ENCODE data around the gene ADAM10.

ADAM10 gene

GRCh38 chr15:58539548-58539947, 210.0 kb downstream of the ADAM10 start:
- H3K4me1 ChIP-seq (ENCODE audit: insufficient read depth, low read length) = peaks cover 20% of the 10 kb centered on the region
- no peaks in the 10 kb centered on the region for H3K36me3 ChIP-seq (ENCODE audit: insufficient read depth, low read length)
- no peak overlapping the region for H2AFZ ChIP-seq (ENCODE audit: low read depth, low read length)
- peaks cover 2% of the 10 kb centered on the region for H3K27me3 ChIP-seq (ENCODE audit: insufficient read depth, low read length)
- no peaks in the 10 kb centered on the region for H3K9me3 ChIP-seq (ENCODE audit: low read length)
- no peak overlapping the region for H3K4me3 ChIP-seq (ENCODE audit: low read length)

GRCh38 chr15:58538901-58539300, 210.6 kb downstream of the ADAM10 start:
- Histone ChIP-seq H3K4me1 (ENCODE audit: insufficient read depth, low read length) (peaks cover 23% of the 10 kb centered on the region), H3K27me3 (ENCODE audit: insufficient read depth, low read length) (peaks cover 2% of the 10 kb centered on the region), H3K36me3 (ENCODE audit: insufficient read depth, low read length) (no peaks in the 10 kb centered on the region), H2AFZ (ENCODE audit: low read depth, low read length) (no peak overlapping the region), H3K4me3 (ENCODE audit: low read length) (no peak overlapping the region), H3K9me3 (ENCODE audit: low read length) (no peaks in the 10 kb centered on the region)
